Esophagus mucosa (tissue), 1 donor: Measurements from ENCODE around the gene KRTAP2-4. TPM values are rescaled to one million over a fixed set of nuclear protein-coding genes. Genes with fewer than 3 reads are reported as not detected.
"Not testable (repeated sequence)": the region's sequence is repeated elsewhere in the genome, so short reads cannot be mapped to it uniquely, and the experiment has no call there.

Source experiments
- ATAC-seq: fragments of 200-7000 bp; cut with Tn5 transposase; one replicate; pipeline ENCODE4 v1.9.1; 2020
- total RNA-seq: library from RNA; stranded (reverse); gene quantifications from one replicate; pipeline ENCODE4 v1.2.4, GENCODE V29; 2023
- donor health status: DM: yes; HTN: yes; CAD: no.

Gene KRTAP2-4
- total RNA-seq, 1 donor from 2014 or later: not detected

GRCh38 chr17:41034346-41034935 is 31.2 kb downstream of the KRTAP2-4 start, which contains the start of gene KRTAP1-3:
Gene KRTAP1-3, minus strand, starts transcription at chr17:41034874. Its CDS starts 53 bp downstream, at chr17:41034821.
- not testable (repeated sequence) for ATAC-seq

GRCh38 chr17:41029633-41030245 is 35.9 kb downstream of the KRTAP2-4 start, which contains the start of gene KRTAP1-4:
Gene KRTAP1-4, minus strand, starts transcription at chr17:41030195. Its CDS starts 117 bp downstream, at chr17:41030078.
- no peak for ATAC-seq

- peak; percentile 36 for ATAC-seq
These were observed 38.8 kb downstream of the KRTAP2-4 start, which contains the start of gene KRTAP1-5 for GRCh38 chr17:41026715-41027471. Gene KRTAP1-5, minus strand, starts transcription at chr17:41027208. Its CDS starts 53 bp downstream, at chr17:41027155.

- ATAC-seq: no peak
These were observed 41.0 kb downstream of the KRTAP2-4 start for GRCh38 chr17:41024697-41025096.

- no peak for ATAC-seq
These were observed 45.3 kb downstream of the KRTAP2-4 start for GRCh38 chr17:41020336-41020735.

- ATAC-seq: no peak
These were observed 46.3 kb downstream of the KRTAP2-4 start for GRCh38 chr17:41019415-41019814.

- no peak for ATAC-seq
These were observed 47.1 kb downstream of the KRTAP2-4 start for GRCh38 chr17:41018541-41018940.

GRCh38 chr17:41016578-41017215 is 49.0 kb downstream of the KRTAP2-4 start:
- no peak for ATAC-seq

- ATAC-seq: no peak
These were observed 50.2 kb downstream of the KRTAP2-4 start for GRCh38 chr17:41015454-41015853.

Other genes with a start within 250 kb of the KRTAP2-4 start
- gene KRT10, start 243.3 kb downstream of the KRTAP2-4 start, total RNA-seq: 50.3 TPM
- gene KRT12, start 198.7 kb downstream of the KRTAP2-4 start, total RNA-seq: not detected
- 0.20 TPM for gene KRT20, start 180.6 kb downstream of the KRTAP2-4 start, total RNA-seq
- 3.1 TPM for gene KRT23, start 128.2 kb downstream of the KRTAP2-4 start, total RNA-seq
- not detected for gene KRT39, start 98.9 kb downstream of the KRTAP2-4 start, total RNA-seq
- gene KRT40, start 81.6 kb downstream of the KRTAP2-4 start, total RNA-seq: not detected
- gene KRTAP3-3, start 71.7 kb downstream of the KRTAP2-4 start, total RNA-seq: not detected
- gene KRTAP3-2, start 66.0 kb downstream of the KRTAP2-4 start, total RNA-seq: not detected
- not detected for gene KRTAP3-1, start 56.8 kb downstream of the KRTAP2-4 start, total RNA-seq
- gene KRTAP1-5, start 38.7 kb downstream of the KRTAP2-4 start, total RNA-seq: not detected
- not detected for gene KRTAP1-4, start 35.7 kb downstream of the KRTAP2-4 start, total RNA-seq
- gene KRTAP1-3, start 31.0 kb downstream of the KRTAP2-4 start, total RNA-seq: not detected
- gene KRTAP1-1, start 24.4 kb downstream of the KRTAP2-4 start, total RNA-seq: not detected
- not detected for gene KRTAP2-1, start 18.6 kb downstream of the KRTAP2-4 start, total RNA-seq
- not detected for gene KRTAP2-2, start 10.6 kb downstream of the KRTAP2-4 start, total RNA-seq
- gene KRTAP2-3, start 5.8 kb downstream of the KRTAP2-4 start, total RNA-seq: not detected
- gene KRTAP4-7, start 18.3 kb upstream of the KRTAP2-4 start, total RNA-seq: not detected
- gene KRTAP4-8, start 32.3 kb upstream of the KRTAP2-4 start, total RNA-seq: not detected
- gene KRTAP4-16, start 36.3 kb upstream of the KRTAP2-4 start, total RNA-seq: not detected
- not detected for gene KRTAP4-9, start 39.5 kb upstream of the KRTAP2-4 start, total RNA-seq
- gene KRTAP4-11, start 52.5 kb upstream of the KRTAP2-4 start, total RNA-seq: not detected
- gene KRTAP4-12, start 58.3 kb upstream of the KRTAP2-4 start, total RNA-seq: not detected
- not detected for gene KRTAP4-6, start 74.7 kb upstream of the KRTAP2-4 start, total RNA-seq
- gene KRTAP4-5, start 83.9 kb upstream of the KRTAP2-4 start, total RNA-seq: not detected
- gene KRTAP4-4, start 94.9 kb upstream of the KRTAP2-4 start, total RNA-seq: not detected
- not detected for gene KRTAP4-3, start 102.3 kb upstream of the KRTAP2-4 start, total RNA-seq
- gene KRTAP4-2, start 112.3 kb upstream of the KRTAP2-4 start, total RNA-seq: not detected
- gene KRTAP4-1, start 119.0 kb upstream of the KRTAP2-4 start, total RNA-seq: not detected
- gene KRTAP9-1, start 124.0 kb upstream of the KRTAP2-4 start, total RNA-seq: not detected
- not detected for gene KRTAP9-2, start 160.8 kb upstream of the KRTAP2-4 start, total RNA-seq
- gene KRTAP9-3, start 166.6 kb upstream of the KRTAP2-4 start, total RNA-seq: not detected
- not detected for gene KRTAP9-8, start 172.1 kb upstream of the KRTAP2-4 start, total RNA-seq
- gene KRTAP9-4, start 183.8 kb upstream of the KRTAP2-4 start, total RNA-seq: not detected
- gene KRTAP9-9, start 189.5 kb upstream of the KRTAP2-4 start, total RNA-seq: not detected
- gene KRTAP9-6, start 199.5 kb upstream of the KRTAP2-4 start, total RNA-seq: not detected
- gene KRTAP9-7, start 209.8 kb upstream of the KRTAP2-4 start, total RNA-seq: not detected
- not detected for gene KRTAP29-1, start 237.0 kb upstream of the KRTAP2-4 start, total RNA-seq
- not detected for gene KRTAP16-1, start 243.4 kb upstream of the KRTAP2-4 start, total RNA-seq
- not detected for gene KRTAP17-1, start 249.8 kb upstream of the KRTAP2-4 start, total RNA-seq